OCI-LY7 (cell line): Measurements from ENCODE around the gene EZH1. TPM values are rescaled to one million over a fixed set of nuclear protein-coding genes. Genes with fewer than 3 reads are reported as not detected.
"Not testable (repeated sequence)": the region's sequence is repeated elsewhere in the genome, so short reads cannot be mapped to it uniquely, and the experiment has no call there.

ENCODE experiments used
- BruUV-seq: library from RNA; stranded (reverse); fragments of 400-500 nt; replicated peaks from 2 replicates; lab custom pipeline; 2021; lab: Mats Ljungman, UMichigan
- CTCF ChIA-PET: fragments of 300-600 bp; sonication (Branson Sonifier 250); formaldehyde crosslinking; loops from one replicate; lab custom pipeline; 2022; ENCODE audit warnings: antibody characterized with exemption; ENCODE audit not compliant: unreplicated experiment; lab: Charles Lee
- POLR2A ChIA-PET: fragments of 300-600 bp; sonication (Branson Sonifier 250); formaldehyde crosslinking; loops from one replicate; lab custom pipeline; 2022; ENCODE audit warnings: antibody characterized with exemption; lab: Charles Lee
- DNase-seq: peaks from one replicate; pipeline ENCODE4 v3.0.0-alpha.2; 2015; ENCODE audit warnings: low spot score
- H2AFZ ChIP-seq: fragments of 200-600 bp; sonication (generic), shearing (Covaris generic); 2 replicates; pipeline ENCODE4 v1.6.1; 2014; ENCODE audit warnings: mild to moderate bottlenecking, antibody characterized with exemption, low read length, moderate library complexity
- H3K27ac ChIP-seq: fragments of 200-600 bp; sonication (generic); 2 replicates; pipeline ENCODE4 v1.5.1; 2014; ENCODE audit warnings: mixed run types, low read depth, mild to moderate bottlenecking, moderate library complexity, low read length, inconsistent platforms; ENCODE audit not compliant: poor library complexity, severe bottlenecking
- H3K36me3 ChIP-seq: fragments of 200-600 bp; sonication (generic); 2 replicates; pipeline ENCODE4 v1.6.1; 2014; ENCODE audit warnings: mild to moderate bottlenecking, antibody characterized with exemption, low read length, moderate library complexity, mixed read lengths; ENCODE audit not compliant: insufficient read depth
- H3K4me1 ChIP-seq: fragments of 200-600 bp; sonication (generic); 2 replicates; pipeline ENCODE4 v1.5.1; 2014; ENCODE audit warnings: mild to moderate bottlenecking, low read length; ENCODE audit not compliant: insufficient read depth, poor library complexity, severe bottlenecking
- H3K4me2 ChIP-seq: fragments of 200-600 bp; sonication (generic); 2 replicates; pipeline ENCODE4 v1.6.1; 2014; ENCODE audit warnings: mild to moderate bottlenecking, low read length
- H3K4me3 ChIP-seq: fragments of 200-600 bp; sonication (generic); 2 replicates; pipeline ENCODE4 v1.5.1; 2014; ENCODE audit warnings: mild to moderate bottlenecking, low read depth, low read length; ENCODE audit not compliant: poor library complexity, severe bottlenecking
- H3K79me2 ChIP-seq: fragments of 200-600 bp; sonication (generic); 2 replicates; pipeline ENCODE4 v1.6.1; 2016; ENCODE audit warnings: low read depth, mild to moderate bottlenecking, low read length, moderate library complexity, mixed read lengths; ENCODE audit not compliant: insufficient read depth
- H3K9me2 ChIP-seq: fragments of 200-600 bp; sonication (generic); 2 replicates; pipeline ENCODE4 v1.6.1; 2016; ENCODE audit warnings: mild to moderate bottlenecking, low read length, mixed read lengths; ENCODE audit not compliant: insufficient read depth
- H3K9me3 ChIP-seq: fragments of 200-600 bp; sonication (generic); 2 replicates; pipeline ENCODE4 v1.6.1; 2014; ENCODE audit warnings: mild to moderate bottlenecking, mixed run types, low read length, mixed read lengths
- H4K20me1 ChIP-seq: fragments of 200-600 bp; sonication (generic); 2 replicates; pipeline ENCODE4 v1.6.1; 2014; ENCODE audit warnings: mild to moderate bottlenecking, antibody characterized with exemption, low read length, moderate library complexity, mixed read lengths; ENCODE audit not compliant: insufficient read depth
- EZH2phosphoT487 ChIP-seq: fragments of 200-600 bp; sonication (generic); IDR thresholded peaks from 2 replicates; pipeline ENCODE4 v1.6.1; 2018; ENCODE audit warnings: low read depth, borderline replicate concordance, mild to moderate bottlenecking, mixed run types, antibody characterized with exemption, low read length, moderate library complexity, mixed read lengths
- intact Hi-C: fragments of 100-400 bp; cut with micrococcal nuclease; formaldehyde crosslinking; loops from one replicate; pipeline ENCODE4 v1.10.0; 2022; ENCODE audit not compliant: unreplicated experiment
- total RNA-seq, 2 experiments: library from RNA; depleted of rRNA in 1 of 2; stranded (reverse); fragments of >200 nt in 1 of 2; shearing (Covaris generic) in 1 of 2; gene quantifications; 2 replicates each; pipeline ENCODE4 v1.2.3, GENCODE V29; 2014 to 2022
- TF ChIP-seq, protein P1 (sequence below): fragments of 200-600 bp; sonication (generic); conservative IDR thresholded peaks from 2 replicates; pipeline ENCODE4 v1.5.1; 2014; ENCODE audit warnings: mild to moderate bottlenecking, antibody characterized with exemption, low read length, moderate library complexity, mixed read lengths

EZH1 gene
- total RNA-seq, 2 experiments from 2014 or later = 57.1 to 62.4 TPM

DNA sequence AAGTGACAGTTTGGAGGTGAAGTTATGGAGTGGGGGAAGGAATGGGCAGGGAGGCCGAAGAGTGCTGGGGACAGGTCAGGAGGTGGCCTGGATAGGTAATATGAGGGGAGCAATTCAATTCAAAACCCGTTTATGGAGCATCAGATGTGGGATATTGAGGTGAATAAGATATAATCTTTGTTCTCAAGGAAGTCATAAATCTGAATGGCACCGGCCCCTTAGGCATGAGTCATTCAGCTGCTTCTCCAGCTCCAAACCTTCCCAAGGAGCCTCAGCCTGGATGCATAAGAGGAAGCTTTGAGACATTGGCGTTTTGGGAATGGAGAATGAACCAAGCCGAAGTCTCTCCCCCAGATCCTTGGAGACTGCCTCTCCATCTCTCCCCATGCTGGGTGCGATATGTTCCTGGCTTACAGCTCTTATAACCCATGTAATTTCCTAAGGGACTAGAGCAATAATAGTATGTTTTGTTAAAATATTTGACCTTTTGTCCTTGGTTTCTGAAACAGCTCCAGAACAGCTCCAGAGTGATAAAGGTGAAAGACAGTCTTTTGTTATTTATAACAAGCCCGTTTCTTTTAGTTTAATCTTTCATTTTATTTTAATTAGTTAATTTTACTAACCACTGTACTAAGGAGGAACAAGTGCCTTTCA lies 84.0 kb downstream of the EZH1 start:
- CTCF ChIA-PET = interaction anchor here (0.5 kb wide), 1 partner anchor 323 kb away, joined by 3 read pairs; no protein-coding TSS in a partner anchor
- H3K9me2 ChIP-seq = no peaks in the 10 kb centered on the region
- no peak overlapping the region for H3K4me3 ChIP-seq
- peaks cover 5% of the 10 kb centered on the region; the same call in 1 of the 2 replicates for H3K9me3 ChIP-seq
- H4K20me1 ChIP-seq = no peaks in the 10 kb centered on the region
- no peak for DNase-seq
- BruUV-seq = TSS peak; percentile 70
- TF ChIP-seq, protein P1, sequence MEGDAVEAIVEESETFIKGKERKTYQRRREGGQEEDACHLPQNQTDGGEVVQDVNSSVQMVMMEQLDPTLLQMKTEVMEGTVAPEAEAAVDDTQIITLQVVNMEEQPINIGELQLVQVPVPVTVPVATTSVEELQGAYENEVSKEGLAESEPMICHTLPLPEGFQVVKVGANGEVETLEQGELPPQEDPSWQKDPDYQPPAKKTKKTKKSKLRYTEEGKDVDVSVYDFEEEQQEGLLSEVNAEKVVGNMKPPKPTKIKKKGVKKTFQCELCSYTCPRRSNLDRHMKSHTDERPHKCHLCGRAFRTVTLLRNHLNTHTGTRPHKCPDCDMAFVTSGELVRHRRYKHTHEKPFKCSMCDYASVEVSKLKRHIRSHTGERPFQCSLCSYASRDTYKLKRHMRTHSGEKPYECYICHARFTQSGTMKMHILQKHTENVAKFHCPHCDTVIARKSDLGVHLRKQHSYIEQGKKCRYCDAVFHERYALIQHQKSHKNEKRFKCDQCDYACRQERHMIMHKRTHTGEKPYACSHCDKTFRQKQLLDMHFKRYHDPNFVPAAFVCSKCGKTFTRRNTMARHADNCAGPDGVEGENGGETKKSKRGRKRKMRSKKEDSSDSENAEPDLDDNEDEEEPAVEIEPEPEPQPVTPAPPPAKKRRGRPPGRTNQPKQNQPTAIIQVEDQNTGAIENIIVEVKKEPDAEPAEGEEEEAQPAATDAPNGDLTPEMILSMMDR = no peak
- no peak for TF ChIP-seq EZH2phosphoT487
- peak overlapping the region; percentile 35 for H3K4me2 ChIP-seq
- intact Hi-C loops = no loop called here
- peaks cover 17% of the 10 kb centered on the region for H3K4me1 ChIP-seq
- no peaks in the 10 kb centered on the region for H3K79me2 ChIP-seq
- no peaks in the 10 kb centered on the region for H3K36me3 ChIP-seq
- H3K27ac ChIP-seq = no peak overlapping the region
- POLR2A ChIA-PET = interaction anchor here (0.6 to 1.5 kb wide), 3 partner anchors 14 to 62 kb away, joined by 3 to 4 read pairs (median 3); no protein-coding TSS in a partner anchor
- no peak overlapping the region for H2AFZ ChIP-seq

DNA sequence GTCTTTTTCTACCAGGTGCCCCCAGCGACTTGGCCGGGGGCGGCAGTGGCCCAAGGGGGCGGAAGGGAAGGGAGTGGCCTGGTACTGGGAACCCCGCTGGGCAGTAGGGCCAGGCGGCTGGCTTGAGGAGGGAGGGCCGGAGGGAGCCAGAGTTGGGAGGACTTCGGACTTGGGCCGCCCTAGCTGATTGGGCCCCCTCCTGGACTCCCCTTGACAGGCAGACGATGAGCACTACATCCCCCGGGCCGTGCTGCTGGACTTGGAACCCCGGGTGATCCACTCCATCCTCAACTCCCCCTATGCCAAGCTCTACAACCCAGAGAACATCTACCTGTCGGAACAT lies 84.9 kb downstream of the EZH1 start:
- BruUV-seq, H3K9me3 ChIP-seq, DNase-seq, H3K36me3 ChIP-seq, H3K27ac ChIP-seq, H4K20me1 ChIP-seq, H3K9me2 ChIP-seq, H3K79me2 ChIP-seq, H2AFZ ChIP-seq, CTCF ChIA-PET: not testable (repeated sequence)
- Histone ChIP-seq H3K4me2 (peak overlapping the region; percentile 96), H3K4me3 (peak overlapping the region; percentile 70), H3K4me1 (peaks cover 17% of the 10 kb centered on the region)
- intact Hi-C loops = loop anchor here (2.0 to 5.0 kb wide), 2 partner anchors 15 to 43 kb away; no protein-coding TSS in a partner anchor
- POLR2A ChIA-PET = interaction anchor here (1.4 kb wide), 1 partner anchor 17 kb away, joined by 7 read pairs; the partner anchor contains the start of gene PLEKHH3

DNA sequence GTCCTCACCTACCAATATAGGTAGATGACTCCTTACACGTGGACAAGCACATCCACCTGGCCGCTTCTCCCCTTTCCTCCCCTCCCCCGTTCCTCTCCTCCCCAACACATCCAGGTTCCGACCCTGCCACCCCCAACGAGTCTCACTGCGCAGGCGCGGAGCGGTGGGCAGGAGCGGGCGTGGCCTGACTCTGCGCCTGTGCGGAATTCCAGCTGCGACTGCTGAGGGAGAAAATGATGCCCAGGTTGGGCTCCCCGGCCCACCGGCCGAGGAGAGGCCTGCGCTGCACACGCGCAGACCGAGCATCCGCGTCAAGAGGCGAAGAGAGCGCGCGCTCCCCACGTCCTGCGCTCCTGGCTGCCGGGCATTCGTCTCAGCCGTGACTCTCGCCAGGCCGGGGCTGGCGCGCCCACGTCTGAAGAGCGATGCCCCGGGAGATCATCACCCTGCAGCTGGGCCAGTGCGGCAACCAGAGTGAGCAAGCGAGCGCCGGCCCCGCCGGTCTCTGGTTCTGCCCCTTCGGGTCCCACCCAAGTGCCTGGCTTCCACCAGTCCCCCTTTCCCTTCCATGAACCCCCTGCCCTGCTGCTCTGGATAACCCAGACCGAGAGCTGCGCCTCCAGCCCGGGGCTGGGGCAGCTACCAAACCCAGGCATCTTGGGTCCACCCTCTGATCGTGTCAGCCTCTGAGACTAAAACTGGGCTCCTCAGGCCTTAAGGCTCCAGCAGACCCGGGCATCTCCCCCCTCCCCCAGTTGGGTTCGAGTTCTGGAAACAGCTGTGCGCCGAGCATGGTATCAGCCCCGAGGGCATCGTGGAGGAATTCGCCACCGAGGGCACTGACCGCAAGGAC lies 85.5 kb downstream of the EZH1 start, which contains the start of gene TUBG2:
Gene TUBG2, plus strand, starts transcription at position 206 of the 853 bp plus-strand sequence. Its CDS starts 220 bp downstream, at position 426.
- no peaks in the 10 kb centered on the region for H3K36me3 ChIP-seq
- BruUV-seq = no TSS peak
- no peak within 1 kb of the TSS for H3K27ac ChIP-seq
- H3K4me2 ChIP-seq = peak within 1 kb of the TSS; percentile 96
- TF ChIP-seq, protein P1 = no peak
- no peak for TF ChIP-seq EZH2phosphoT487
- peak within 1 kb of the TSS; percentile 70 for H3K4me3 ChIP-seq
- H3K9me3 ChIP-seq = peaks cover 5% of the 10 kb centered on the region; the same call in 1 of the 2 replicates
- H3K79me2 ChIP-seq = no peaks in the 10 kb centered on the region
- CTCF ChIA-PET = no interaction called here
- intact Hi-C loops = loop anchor here (2.0 to 5.0 kb wide), 2 partner anchors 15 to 42 kb away; no protein-coding TSS in a partner anchor
- H3K4me1 ChIP-seq = peaks cover 17% of the 10 kb centered on the region
- DNase-seq = peak; percentile 88
- POLR2A ChIA-PET = interaction anchor here (1.0 to 1.4 kb wide), 5 partner anchors 18 to 51 kb away, joined by 3 to 7 read pairs (median 4); partner anchors contain the start of genes PLEKHH3, RETREG3 and TUBG1
- H2AFZ ChIP-seq = peak within 1 kb of the TSS; percentile 92
- no peaks in the 10 kb centered on the region for H4K20me1 ChIP-seq
- H3K9me2 ChIP-seq = no peaks in the 10 kb centered on the region
